ENCODE results near the gene POLR2F. TPM values are rescaled to one million over a fixed set of nuclear protein-coding genes. Genes with fewer than 3 reads are reported as not detected.

Gene POLR2F
- total and polyA plus RNA-seq, 9 of the 15 experiments (the other 6 are each of a cell fraction or from before 2014, with no cell fraction given) = 98.9 to 410 (median 168) TPM

- TF ChIP-seq KDM1A (IDR thresholded peaks at IDR 0.05) = no peak
- TF ChIP-seq SMAD4 (CRISPR knock-in tag; conservative IDR thresholded peaks at IDR 0.05) = peak; percentile 81
- TF ChIP-seq ZNF76 (CRISPR knock-in tag; IDR thresholded peaks at IDR 0.05; ENCODE audit: borderline replicate concordance) = no peak
- no peak for TF ChIP-seq ZNF551 (CRISPR knock-in tag; IDR thresholded peaks at IDR 0.05)
- peak; percentile 37; the same call in 1 of the 2 replicates for TF ChIP-seq GABPB1 (CRISPR knock-in tag; IDR thresholded peaks at IDR 0.05)
- peak; percentile 82 for TF ChIP-seq RB1 (IDR thresholded peaks at IDR 0.05; ENCODE audit: low read depth)
- TF ChIP-seq RBM34 (IDR thresholded peaks at IDR 0.05; ENCODE audit: borderline replicate concordance, insufficient read depth, low read length) = no peak
- TF ChIP-seq ZBTB1 (CRISPR knock-in tag; IDR thresholded peaks at IDR 0.05; ENCODE audit: borderline replicate concordance, low read depth) = peak; percentile 26; the same call in 1 of the 2 replicates
- no peak for TF ChIP-seq CHAMP1 (IDR thresholded peaks at IDR 0.05)
- no peak for TF ChIP-seq ZKSCAN8 (CRISPR knock-in tag; IDR thresholded peaks at IDR 0.05)
- TF ChIP-seq ZC3H8 (IDR thresholded peaks at IDR 0.05) = no peak
- TF ChIP-seq DNMT1 (IDR thresholded peaks at IDR 0.05) = no peak
- no peak for TF ChIP-seq PTTG1 (tag; IDR thresholded peaks at IDR 0.05; ENCODE audit: low read depth)
- TF ChIP-seq FOS (IDR thresholded peaks at IDR 0.05; ENCODE audit: extremely low read depth, insufficient read length) = no peak
- TF ChIP-seq USF2 (CRISPR knock-in tag; IDR thresholded peaks at IDR 0.05) = no peak
- peak; percentile 40; the same call in 1 of the 2 replicates for TF ChIP-seq ATF7 (IDR thresholded peaks at IDR 0.05)
- TF ChIP-seq SLC30A9 (CRISPR knock-in tag; IDR thresholded peaks at IDR 0.05) = no peak
- TF ChIP-seq ZBTB33 (CRISPR knock-in tag; IDR thresholded peaks at IDR 0.05) = 0 out of 2 replicates have a peak, but pooled peaks have one; percentile 17
- TF ChIP-seq HBP1 (CRISPR knock-in tag; IDR thresholded peaks at IDR 0.05) = no peak
- TF ChIP-seq IRF2 (CRISPR knock-in tag; IDR thresholded peaks at IDR 0.05) = no peak
- peak in 2 of 3 experiments; percentile 10 to 71 for TF ChIP-seq YY1 (IDR thresholded peaks at IDR 0.05; ENCODE audit: borderline replicate concordance in 1 of 3, control insufficient read depth in 1 of 3, extremely low read depth in 1 of 3, insufficient read depth in 3 of 3, insufficient read length in 1 of 3, insufficient replicate concordance in 2 of 3, low read depth in 1 of 3, low read length in 2 of 3)
Observed at GRCh38 chr22:37905534-37906363, 47.8 kb upstream of the POLR2F start, which contains the start of gene MICALL1 (continued).
